Measurements from ENCODE around the gene RASSF3.

DNA sequence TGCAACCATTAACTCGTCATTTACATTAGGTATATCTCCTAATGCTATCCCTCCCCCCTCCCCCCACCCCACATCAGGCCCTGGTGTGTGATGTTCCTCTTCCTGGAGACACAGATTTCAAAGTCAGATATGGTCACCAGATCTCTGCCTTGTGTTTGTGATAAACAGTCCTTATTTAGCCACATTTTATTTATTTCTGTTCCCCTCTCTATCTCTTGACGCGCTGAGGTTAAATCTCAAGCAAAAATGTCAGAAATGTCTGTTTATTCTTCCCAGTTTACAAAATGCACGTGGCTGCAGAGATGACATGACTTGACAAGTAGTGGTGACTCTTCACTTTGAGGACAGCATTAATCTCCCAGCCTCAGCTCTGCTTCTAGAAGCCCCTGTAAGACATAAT lies 11.5 kb upstream of the RASSF3 start:
- TF ChIP-seq, protein P1, sequence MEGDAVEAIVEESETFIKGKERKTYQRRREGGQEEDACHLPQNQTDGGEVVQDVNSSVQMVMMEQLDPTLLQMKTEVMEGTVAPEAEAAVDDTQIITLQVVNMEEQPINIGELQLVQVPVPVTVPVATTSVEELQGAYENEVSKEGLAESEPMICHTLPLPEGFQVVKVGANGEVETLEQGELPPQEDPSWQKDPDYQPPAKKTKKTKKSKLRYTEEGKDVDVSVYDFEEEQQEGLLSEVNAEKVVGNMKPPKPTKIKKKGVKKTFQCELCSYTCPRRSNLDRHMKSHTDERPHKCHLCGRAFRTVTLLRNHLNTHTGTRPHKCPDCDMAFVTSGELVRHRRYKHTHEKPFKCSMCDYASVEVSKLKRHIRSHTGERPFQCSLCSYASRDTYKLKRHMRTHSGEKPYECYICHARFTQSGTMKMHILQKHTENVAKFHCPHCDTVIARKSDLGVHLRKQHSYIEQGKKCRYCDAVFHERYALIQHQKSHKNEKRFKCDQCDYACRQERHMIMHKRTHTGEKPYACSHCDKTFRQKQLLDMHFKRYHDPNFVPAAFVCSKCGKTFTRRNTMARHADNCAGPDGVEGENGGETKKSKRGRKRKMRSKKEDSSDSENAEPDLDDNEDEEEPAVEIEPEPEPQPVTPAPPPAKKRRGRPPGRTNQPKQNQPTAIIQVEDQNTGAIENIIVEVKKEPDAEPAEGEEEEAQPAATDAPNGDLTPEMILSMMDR (conservative IDR thresholded peaks at IDR 0.05 in 1 of 2, IDR thresholded peaks at IDR 0.05 in 1 of 2; ENCODE audit: extremely low read depth in 1 of 2, insufficient read depth in 1 of 2, low read depth in 1 of 2, low read length in 2 of 2) = no peak
- no peak for TF ChIP-seq EZH2 (IDR thresholded peaks at IDR 0.05; ENCODE audit: borderline replicate concordance, low read length)
